Spleen (tissue), 11 donors: ENCODE results near the gene MKRN3. TPM values are rescaled to one million over a fixed set of nuclear protein-coding genes. Genes with fewer than 3 reads are reported as not detected.

ENCODE experiments used
- DNase-seq: peaks from one replicate; pipeline ENCODE4 v3.0.0-alpha.2; 2020
- H3K27ac ChIP-seq, 8 donors: fragments of 200-600 bp; sonication (generic) in 7 of 8; 1 replicate in 4 of 8; 2 replicates in 4 of 8; pipeline versions ENCODE4 v1.5.0 to v1.8.0; 2016 to 2021; ENCODE audit warnings: inconsistent platforms in 4 of 8, mild to moderate bottlenecking in 4 of 8, moderate library complexity in 1 of 8
- H3K27me3 ChIP-seq, 7 donors: fragments of 200-600 bp; sonication (generic) in 6 of 7; replicated peaks in 1 of 7; 1 replicate in 4 of 7; 2 replicates in 3 of 7; pipeline versions ENCODE4 v1.5.0 to v1.8.0; 2016 to 2021; ENCODE audit warnings: inconsistent platforms in 3 of 7, mild to moderate bottlenecking in 1 of 7
- H3K36me3 ChIP-seq, 6 donors: fragments of 200-600 bp; sonication (generic) in 5 of 6; 1 replicate in 4 of 6; 2 replicates in 2 of 6; pipeline versions ENCODE4 v1.5.0 to v1.8.0; 2016 to 2021; ENCODE audit warnings: inconsistent platforms in 2 of 6
- H3K4me1 ChIP-seq, 6 donors: fragments of 200-600 bp; sonication (generic) in 5 of 6; 1 replicate in 3 of 6; 2 replicates in 3 of 6; pipeline versions ENCODE4 v1.5.0 to v1.8.0; 2016 to 2021; ENCODE audit warnings: inconsistent platforms in 3 of 6
- H3K4me3 ChIP-seq, 8 donors: fragments of 200-600 bp; sonication (generic) in 7 of 8; 1 replicate in 4 of 8; 2 replicates in 4 of 8; pipeline versions ENCODE4 v1.5.0 to v1.8.0; 2016 to 2021; ENCODE audit warnings: inconsistent platforms in 4 of 8, mild to moderate bottlenecking in 4 of 8, moderate library complexity in 2 of 8
- H3K9me3 ChIP-seq, 8 donors: fragments of 200-600 bp; sonication (generic) in 7 of 8; 1 replicate in 4 of 8; 2 replicates in 4 of 8; pipeline versions ENCODE4 v1.5.0 to v1.8.0; 2016 to 2021; ENCODE audit warnings: inconsistent platforms in 4 of 8
- CTCF ChIP-seq, 11 experiments: fragments of 200-600 bp in 7 of 11; fragments of 450-650 bp in 4 of 11; sonication (generic) in 4 of 11; IDR thresholded peaks in 8 of 11; conservative IDR thresholded peaks in 3 of 11; 1 replicate in 7 of 11; 2 replicates in 4 of 11; pipeline versions ENCODE4 v1.4.0 to v1.8.0; 2016 to 2021; ENCODE audit warnings: antibody characterized with exemption in 11 of 11, inconsistent platforms in 4 of 11, mild to moderate bottlenecking in 1 of 11
- POLR2A ChIP-seq, 3 donors: fragments of 450-650 bp; IDR thresholded peaks; one replicate each; pipeline ENCODE4 v1.5.1; 2017; ENCODE audit warnings: antibody characterized with exemption in 3 of 3, mild to moderate bottlenecking in 1 of 3
- POLR2AphosphoS5 ChIP-seq, 3 donors: sonication (generic); formaldehyde crosslinking; IDR thresholded peaks; one replicate each; pipeline ENCODE4 v1.5.1; 2017; ENCODE audit warnings: antibody characterized with exemption in 3 of 3
- WGBS, 5 donors: extraction: QIAGEN DNeasy Blood & Tissue Kit in 3 of 5; methylation state at CpG; one replicate each; pipeline versions ENCODE4 v1.1.5 to v1.1.7; 2013 to 2018; 5-methylcytosine and 5-hydroxymethylcytosine counted together
- intact Hi-C: fragments of 100-400 bp; cut with DNase I; formaldehyde crosslinking; loops from one replicate; pipeline ENCODE4 v1.15.0; 2023; ENCODE audit warnings: low total_unique reads
- polyA plus RNA-seq, 3 donors: library from polyadenylated mRNA; stranded (reverse); fragments of 200-250 nt; gene quantifications; one replicate each; pipeline ENCODE4 v1.2.1, GENCODE V29; 2013
- total RNA-seq, 7 donors: library from RNA; depleted of rRNA in 3 of 7; stranded (reverse); fragments of >200 nt in 3 of 7; fragmentation: NEBNext Ultra II Directional in 4 of 7; extraction: Animal tissue kit (Norgen Biotek cat#: 25700) in 4 of 7; gene quantifications; one replicate each; pipeline versions ENCODE4 v1.1.0 to v1.2.1, GENCODE V29; 2016 to 2021
- donor health status: healthy with polysubstance abuse.
- donor health status: DM: no; HTN: no; CAD: no; lungs with moderate emphysema.
- donor health status: DM: no; HTN: no; CAD: no.
- donor health status: Bipolar disorder and iron deficiency.
- donor health status: healthy.
- donor health status: DM: no; HTN: no; CAD: no.
- donor health status: DM: yes; HTN: yes; CAD: no.

Gene MKRN3
- total and polyA plus RNA-seq, 10 donors, result 0.26 to 3.5 (median 0.60) TPM; not detected in 1

GRCh38 chr15:23576061-23576460 is 10.6 kb downstream of the MKRN3 start:
- 57 to 79% (median 66%) methylated on average over 1 of the region's 1 CpG for WGBS, 5 donors
- DNase-seq, result no peak
- Histone ChIP-seq H3K27me3 (no peaks in the 10 kb centered on the region), H3K4me1 (no peaks in the 10 kb centered on the region), H3K27ac (no peak overlapping the region), H3K4me3 (no peak overlapping the region), H3K9me3 (no peaks in the 10 kb centered on the region), H3K36me3 (no peaks in the 10 kb centered on the region)
- intact Hi-C loops, result no loop called here
- TF ChIP-seq POLR2AphosphoS5 (IDR thresholded peaks at IDR 0.05) (no peak), POLR2A (IDR thresholded peaks at IDR 0.05) (no peak), CTCF (IDR thresholded peaks at IDR 0.05 in 8 of 11, conservative IDR thresholded peaks at IDR 0.05 in 3 of 11) (no peak)

- intact Hi-C loops, result no loop called here
- 65 to 79% (median 70%) methylated on average over 4 of the region's 4 CpGs for WGBS, 5 donors
- H3K27ac ChIP-seq, result no peak overlapping the region
- H3K9me3 ChIP-seq, result no peaks in the 10 kb centered on the region
- H3K36me3 ChIP-seq, result no peaks in the 10 kb centered on the region
- TF ChIP-seq CTCF (IDR thresholded peaks at IDR 0.05 in 8 of 11, conservative IDR thresholded peaks at IDR 0.05 in 3 of 11) (no peak), POLR2AphosphoS5 (IDR thresholded peaks at IDR 0.05) (no peak), POLR2A (IDR thresholded peaks at IDR 0.05) (no peak)
- H3K4me3 ChIP-seq, result no peak overlapping the region
- H3K27me3 ChIP-seq, result no peaks in the 10 kb centered on the region
- no peak for DNase-seq
- H3K4me1 ChIP-seq, result no peaks in the 10 kb centered on the region
These were observed 13.2 kb downstream of the MKRN3 start for GRCh38 chr15:23578521-23579150.

- WGBS, 5 donors, result 75 to 83% (median 83%) methylated on average over 2 of the region's 2 CpGs
- DNase-seq, result no peak
- Histone ChIP-seq H3K4me1 (no peaks in the 10 kb centered on the region), H3K27me3 (no peaks in the 10 kb centered on the region), H3K9me3 (no peaks in the 10 kb centered on the region), H3K36me3 (no peaks in the 10 kb centered on the region), H3K4me3 (no peak overlapping the region), H3K27ac (no peak overlapping the region)
- intact Hi-C loops, result no loop called here
- no peak for TF ChIP-seq CTCF (IDR thresholded peaks at IDR 0.05 in 8 of 11, conservative IDR thresholded peaks at IDR 0.05 in 3 of 11)
- TF ChIP-seq POLR2A (IDR thresholded peaks at IDR 0.05), result no peak
- TF ChIP-seq POLR2AphosphoS5 (IDR thresholded peaks at IDR 0.05), result no peak
These were observed 22.8 kb downstream of the MKRN3 start for GRCh38 chr15:23588268-23588667.

GRCh38 chr15:23589012-23589411 is 23.5 kb downstream of the MKRN3 start:
- DNase-seq, result no peak
- WGBS, 5 donors, result 48 to 61% (median 57%) methylated on average over 3 of the region's 3 CpGs
- Histone ChIP-seq H3K27me3 (no peaks in the 10 kb centered on the region), H3K4me3 (no peak overlapping the region), H3K4me1 (no peaks in the 10 kb centered on the region), H3K36me3 (no peaks in the 10 kb centered on the region), H3K27ac (no peak overlapping the region), H3K9me3 (no peaks in the 10 kb centered on the region)
- intact Hi-C loops, result no loop called here
- TF ChIP-seq CTCF (IDR thresholded peaks at IDR 0.05 in 8 of 11, conservative IDR thresholded peaks at IDR 0.05 in 3 of 11), result no peak
- TF ChIP-seq POLR2A (IDR thresholded peaks at IDR 0.05), result no peak
- TF ChIP-seq POLR2AphosphoS5 (IDR thresholded peaks at IDR 0.05), result no peak
